Adrenal gland (tissue), 12 donors: ENCODE results near the gene ITPKC. TPM values are rescaled to one million over a fixed set of nuclear protein-coding genes. Genes with fewer than 3 reads are reported as not detected.

Experiments
- DNase-seq, 7 donors: peaks; one replicate each; pipeline ENCODE4 v3.0.0-alpha.2; 2019 to 2020
- H3K27ac ChIP-seq, 5 donors: fragments of 200-600 bp; sonication (generic) in 4 of 5; 1 replicate in 3 of 5; 2 replicates in 2 of 5; pipeline versions ENCODE4 v1.5.1 to v1.8.0; 2016 to 2020; ENCODE audit warnings: mild to moderate bottlenecking in 1 of 5
- H3K27me3 ChIP-seq: fragments of 200-600 bp; 2 replicates; pipeline ENCODE4 v1.8.0; 2021
- H3K36me3 ChIP-seq, 2 donors: fragments of 200-600 bp; replicated peaks in 1 of 2; 1 replicate in 1 of 2; 2 replicates in 1 of 2; pipeline versions ENCODE4 v1.5.1 to v1.8.0; 2018 to 2022
- H3K4me1 ChIP-seq, 2 donors: fragments of 200-600 bp; replicated peaks in 1 of 2; 1 replicate in 1 of 2; 2 replicates in 1 of 2; pipeline versions ENCODE4 v1.5.1 to v1.8.0; 2018 to 2021
- H3K4me3 ChIP-seq, 4 donors: fragments of 200-600 bp; sonication (generic) in 3 of 4; one replicate each; pipeline ENCODE4 v1.5.1; 2016 to 2018
- H3K9me3 ChIP-seq, 3 donors: fragments of 200-600 bp; sonication (generic) in 1 of 3; replicated peaks in 1 of 3; 1 replicate in 2 of 3; 2 replicates in 1 of 3; pipeline versions ENCODE4 v1.5.1 to v1.8.0; 2016 to 2021
- POLR2A ChIP-seq, 2 donors: fragments of 450-650 bp; IDR thresholded peaks; one replicate each; pipeline ENCODE4 v1.6.1; 2017; ENCODE audit warnings: antibody characterized with exemption in 2 of 2, mild to moderate bottlenecking in 2 of 2, moderate library complexity in 1 of 2
- WGBS, 4 donors: extraction: QIAGEN DNeasy Blood & Tissue Kit in 2 of 4; methylation state at CpG; one replicate each; pipeline versions ENCODE4 v1.1.5 to v1.1.7; 2013 to 2017; 5-methylcytosine and 5-hydroxymethylcytosine counted together
- intact Hi-C, 2 donors: fragments of 100-400 bp; cut with DNase I; formaldehyde crosslinking; loops; one replicate each; pipeline versions ENCODE4 v1.14.1 to v1.15.0; 2022 to 2023
- polyA plus RNA-seq, 3 donors: library from polyadenylated mRNA; stranded (reverse); fragments of 200-250 nt in 2 of 3; fragments of 350-450 nt in 1 of 3; fragmentation: Illumina TruSeq in 1 of 3; extraction: RNeasy Lipid Tissue Mini Kit (QIAGEN cat#74804) in 1 of 3; gene quantifications; one replicate each; pipeline ENCODE4 v1.2.3, GENCODE V29; 2013 to 2014
- total RNA-seq, 9 donors: library from RNA; depleted of rRNA in 4 of 9; stranded (reverse); fragments of >200 nt in 4 of 9; fragments of 120-200 nt in 1 of 9; fragmentation: NEBNext Ultra II Directional in 1 of 9; extraction: Animal tissue kit (Norgen Biotek cat#: 25700) in 1 of 9; gene quantifications; one replicate each; pipeline versions ENCODE4 v1.1.0 to v1.2.4, GENCODE V29; 2013 to 2023
- TF ChIP-seq, protein P1 (sequence below), 6 experiments: fragments of 450-650 bp in 4 of 6; fragments of 200-600 bp in 2 of 6; sonication (generic) in 1 of 6; IDR thresholded peaks; 1 replicate in 5 of 6; 2 replicates in 1 of 6; pipeline versions ENCODE4 v1.5.1 to v1.8.0; 2016 to 2021; ENCODE audit warnings: antibody characterized with exemption in 6 of 6, mild to moderate bottlenecking in 2 of 6, moderate library complexity in 1 of 6
- donor health status: healthy with polysubstance abuse.
- donor health status: Bipolar disorder and iron deficiency.
- donor health status: DM: yes; HTN: yes; CAD: no.
- donor health status: DM: no; HTN: no; CAD: no.
- donor health status: DM: no; HTN: no; CAD: no.
- donor health status: DM: yes; HTN: yes; CAD: no.

ITPKC gene
- total and polyA plus RNA-seq, 12 donors = 7.8 to 36.1 (median 22.5) TPM

- 3 to 8% (median 4%) methylated on average over 10 to 31 of the region's 31 CpGs for WGBS, 4 donors
- peak overlapping the region; percentile 61 to 97 (median 95) for H3K27ac ChIP-seq
- peaks cover 0 to 16% of the 10 kb centered on the region in 2 donors for H3K36me3 ChIP-seq
- no peaks in the 10 kb centered on the region for H3K27me3 ChIP-seq
- intact Hi-C loops = no loop called here
- TF ChIP-seq, protein P1, sequence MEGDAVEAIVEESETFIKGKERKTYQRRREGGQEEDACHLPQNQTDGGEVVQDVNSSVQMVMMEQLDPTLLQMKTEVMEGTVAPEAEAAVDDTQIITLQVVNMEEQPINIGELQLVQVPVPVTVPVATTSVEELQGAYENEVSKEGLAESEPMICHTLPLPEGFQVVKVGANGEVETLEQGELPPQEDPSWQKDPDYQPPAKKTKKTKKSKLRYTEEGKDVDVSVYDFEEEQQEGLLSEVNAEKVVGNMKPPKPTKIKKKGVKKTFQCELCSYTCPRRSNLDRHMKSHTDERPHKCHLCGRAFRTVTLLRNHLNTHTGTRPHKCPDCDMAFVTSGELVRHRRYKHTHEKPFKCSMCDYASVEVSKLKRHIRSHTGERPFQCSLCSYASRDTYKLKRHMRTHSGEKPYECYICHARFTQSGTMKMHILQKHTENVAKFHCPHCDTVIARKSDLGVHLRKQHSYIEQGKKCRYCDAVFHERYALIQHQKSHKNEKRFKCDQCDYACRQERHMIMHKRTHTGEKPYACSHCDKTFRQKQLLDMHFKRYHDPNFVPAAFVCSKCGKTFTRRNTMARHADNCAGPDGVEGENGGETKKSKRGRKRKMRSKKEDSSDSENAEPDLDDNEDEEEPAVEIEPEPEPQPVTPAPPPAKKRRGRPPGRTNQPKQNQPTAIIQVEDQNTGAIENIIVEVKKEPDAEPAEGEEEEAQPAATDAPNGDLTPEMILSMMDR (IDR thresholded peaks at IDR 0.05) = no peak
- no peak for TF ChIP-seq POLR2A (IDR thresholded peaks at IDR 0.05)
- peak; percentile 93 to 97 (median 94) for DNase-seq
- no peaks in the 10 kb centered on the region for H3K9me3 ChIP-seq
- H3K4me3 ChIP-seq = peak overlapping the region in 2 of 4 donors; percentile 40 to 72
- H3K4me1 ChIP-seq = peaks cover 31 to 35% of the 10 kb centered on the region in 2 donors
Observed at GRCh38 chr19:40714441-40715299, 2.2 kb upstream of the ITPKC start.

DNA sequence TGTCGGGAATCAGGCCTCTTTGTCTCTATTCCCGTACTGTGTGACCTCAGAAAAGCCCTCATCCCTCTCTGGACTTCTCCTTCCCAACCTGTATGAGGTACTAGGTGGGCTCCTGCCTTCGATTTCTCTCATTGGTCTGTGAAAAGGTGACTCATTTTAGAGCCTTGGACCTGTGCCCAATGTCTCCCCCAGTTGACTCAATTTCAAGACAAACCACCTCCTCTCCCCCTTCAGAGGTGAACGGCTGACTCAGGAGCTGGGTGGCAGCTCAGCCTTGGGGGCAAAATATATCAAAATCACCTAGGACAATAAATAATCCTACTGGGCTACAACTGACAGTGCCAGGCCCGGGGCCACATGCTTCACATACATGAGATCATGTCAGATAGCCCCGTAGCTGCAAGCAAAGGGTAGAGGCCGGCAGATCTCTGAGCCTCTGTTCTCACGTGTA lies 856 bp upstream of the ITPKC start:
- peak overlapping the region in 3 of 4 donors; percentile 42 to 72 (median 47) for H3K4me3 ChIP-seq
- TF ChIP-seq, protein P1 (IDR thresholded peaks at IDR 0.05) = no peak
- TF ChIP-seq POLR2A (IDR thresholded peaks at IDR 0.05) = no peak
- DNase-seq = peak; percentile 81 to 93 (median 87)
- 1 to 5% (median 3%) methylated on average over 8 of the region's 8 CpGs for WGBS, 4 donors
- peaks cover 45 to 47% of the 10 kb centered on the region in 2 donors for H3K4me1 ChIP-seq
- intact Hi-C loops = no loop called here
- peak overlapping the region; percentile 92 to 97 (median 95) for H3K27ac ChIP-seq
- H3K9me3 ChIP-seq = no peaks in the 10 kb centered on the region
- peaks cover 0 to 4% of the 10 kb centered on the region in 2 donors for H3K36me3 ChIP-seq
- H3K27me3 ChIP-seq = no peaks in the 10 kb centered on the region

DNA sequence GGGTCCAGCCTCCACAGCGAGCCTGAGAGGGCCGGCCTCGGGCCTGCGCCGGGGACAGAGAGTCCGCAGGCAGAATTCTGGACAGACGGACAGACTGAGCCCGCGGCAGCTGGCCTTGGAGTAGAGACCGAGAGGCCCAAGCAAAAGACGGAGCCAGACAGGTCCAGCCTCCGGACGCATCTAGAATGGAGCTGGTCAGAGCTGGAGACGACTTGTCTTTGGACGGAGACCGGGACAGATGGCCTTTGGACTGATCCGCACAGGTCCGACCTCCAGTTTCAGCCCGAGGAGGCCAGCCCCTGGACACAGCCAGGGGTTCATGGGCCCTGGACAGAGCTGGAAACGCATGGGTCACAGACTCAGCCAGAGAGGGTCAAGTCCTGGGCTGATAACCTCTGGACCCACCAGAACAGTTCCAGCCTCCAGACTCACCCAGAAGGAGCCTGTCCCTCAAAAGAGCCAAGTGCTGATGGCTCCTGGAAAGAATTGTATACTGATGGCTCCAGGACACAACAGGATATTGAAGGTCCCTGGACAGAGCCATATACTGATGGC lies 490 bp downstream of the ITPKC start:
- intact Hi-C loops = no loop called here
- peak overlapping the region; percentile 7 to 72 (median 40) for H3K4me3 ChIP-seq
- H3K27ac ChIP-seq = peak overlapping the region; percentile 92 to 97 (median 95)
- no peaks in the 10 kb centered on the region for H3K9me3 ChIP-seq
- peaks cover 58 to 60% of the 10 kb centered on the region in 2 donors for H3K4me1 ChIP-seq
- H3K27me3 ChIP-seq = no peaks in the 10 kb centered on the region
- peak in 1 of 2 donors; percentile 48 for TF ChIP-seq POLR2A (IDR thresholded peaks at IDR 0.05)
- TF ChIP-seq, protein P1 (IDR thresholded peaks at IDR 0.05) = no peak
- WGBS, 4 donors = 0 to 3% (median 1%) methylated on average over 8 to 20 of the region's 20 CpGs
- peak in 6 of 7 donors; percentile 53 to 80 (median 66) for DNase-seq
- peaks cover 0 to 4% of the 10 kb centered on the region in 2 donors for H3K36me3 ChIP-seq
